ENCODE data around the gene ITGA2B.

DNA sequence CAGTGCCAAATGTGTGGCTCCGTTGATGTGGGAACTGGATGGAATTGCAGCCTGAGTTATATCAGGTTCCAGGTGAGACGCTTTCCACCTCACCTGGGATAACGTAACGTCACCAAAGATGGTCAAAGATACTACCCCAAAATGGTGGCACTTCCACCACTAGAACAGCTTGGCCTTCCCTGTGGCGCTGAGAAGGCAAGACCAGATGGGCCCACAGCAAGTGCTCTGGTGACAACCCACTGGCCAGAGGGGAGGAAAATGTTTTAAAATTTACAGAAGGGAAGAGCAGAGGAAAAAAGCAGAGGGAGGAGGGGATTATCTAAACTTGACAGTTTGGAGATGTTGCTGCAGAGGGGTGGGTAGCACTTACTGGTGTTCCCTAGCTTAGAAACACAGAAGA is 7.5 kb upstream of the ITGA2B start:
- TF ChIP-seq, protein P1, sequence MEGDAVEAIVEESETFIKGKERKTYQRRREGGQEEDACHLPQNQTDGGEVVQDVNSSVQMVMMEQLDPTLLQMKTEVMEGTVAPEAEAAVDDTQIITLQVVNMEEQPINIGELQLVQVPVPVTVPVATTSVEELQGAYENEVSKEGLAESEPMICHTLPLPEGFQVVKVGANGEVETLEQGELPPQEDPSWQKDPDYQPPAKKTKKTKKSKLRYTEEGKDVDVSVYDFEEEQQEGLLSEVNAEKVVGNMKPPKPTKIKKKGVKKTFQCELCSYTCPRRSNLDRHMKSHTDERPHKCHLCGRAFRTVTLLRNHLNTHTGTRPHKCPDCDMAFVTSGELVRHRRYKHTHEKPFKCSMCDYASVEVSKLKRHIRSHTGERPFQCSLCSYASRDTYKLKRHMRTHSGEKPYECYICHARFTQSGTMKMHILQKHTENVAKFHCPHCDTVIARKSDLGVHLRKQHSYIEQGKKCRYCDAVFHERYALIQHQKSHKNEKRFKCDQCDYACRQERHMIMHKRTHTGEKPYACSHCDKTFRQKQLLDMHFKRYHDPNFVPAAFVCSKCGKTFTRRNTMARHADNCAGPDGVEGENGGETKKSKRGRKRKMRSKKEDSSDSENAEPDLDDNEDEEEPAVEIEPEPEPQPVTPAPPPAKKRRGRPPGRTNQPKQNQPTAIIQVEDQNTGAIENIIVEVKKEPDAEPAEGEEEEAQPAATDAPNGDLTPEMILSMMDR (conservative IDR thresholded peaks at IDR 0.05; ENCODE audit: low read depth in 2 of 2), result no peak
- no peak for TF ChIP-seq EZH2 (IDR thresholded peaks at IDR 0.05; ENCODE audit: low read depth, unreplicated experiment)
- no peak for TF ChIP-seq POLR2AphosphoS5 (IDR thresholded peaks at IDR 0.05; ENCODE audit: low read depth)
- TF ChIP-seq, protein P2, sequence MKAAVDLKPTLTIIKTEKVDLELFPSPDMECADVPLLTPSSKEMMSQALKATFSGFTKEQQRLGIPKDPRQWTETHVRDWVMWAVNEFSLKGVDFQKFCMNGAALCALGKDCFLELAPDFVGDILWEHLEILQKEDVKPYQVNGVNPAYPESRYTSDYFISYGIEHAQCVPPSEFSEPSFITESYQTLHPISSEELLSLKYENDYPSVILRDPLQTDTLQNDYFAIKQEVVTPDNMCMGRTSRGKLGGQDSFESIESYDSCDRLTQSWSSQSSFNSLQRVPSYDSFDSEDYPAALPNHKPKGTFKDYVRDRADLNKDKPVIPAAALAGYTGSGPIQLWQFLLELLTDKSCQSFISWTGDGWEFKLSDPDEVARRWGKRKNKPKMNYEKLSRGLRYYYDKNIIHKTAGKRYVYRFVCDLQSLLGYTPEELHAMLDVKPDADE (IDR thresholded peaks at IDR 0.05), result no peak
